Left lobe of liver (tissue), 2 donors: Measurements from ENCODE around the gene RYR2. TPM values are rescaled to one million over a fixed set of nuclear protein-coding genes. Genes with fewer than 3 reads are reported as not detected.

Experiments
- ATAC-seq: fragments of 200-7000 bp; cut with Tn5 transposase; one replicate; pipeline ENCODE4 v1.9.1; 2020; ENCODE audit warnings: mild to moderate bottlenecking, moderate library complexity
- DNase-seq: peaks from one replicate; pipeline ENCODE4 v3.0.0-alpha.2; 2020; ENCODE audit warnings: low spot score
- total RNA-seq: library from RNA; stranded (reverse); gene quantifications from one replicate; pipeline ENCODE4 v1.2.1, GENCODE V29; 2021
- donor health status: DM: no; HTN: no; CAD: no; lungs with moderate emphysema.
- donor health status: DM: no; HTN: yes; CAD: no.

The RYR2 gene
- total RNA-seq, 1 donor from 2014 or later = 0.03 TPM

- DNase-seq (no peak), ATAC-seq (no peak)
Observed at GRCh38 chr1:237610157-237610556, 568.2 kb downstream of the RYR2 start.

- DNase-seq = no peak
- no peak for ATAC-seq
Observed at GRCh38 chr1:237613984-237614383, 572.0 kb downstream of the RYR2 start.

GRCh38 chr1:237619553-237619952, 577.6 kb downstream of the RYR2 start:
- no peak for DNase-seq

DNA sequence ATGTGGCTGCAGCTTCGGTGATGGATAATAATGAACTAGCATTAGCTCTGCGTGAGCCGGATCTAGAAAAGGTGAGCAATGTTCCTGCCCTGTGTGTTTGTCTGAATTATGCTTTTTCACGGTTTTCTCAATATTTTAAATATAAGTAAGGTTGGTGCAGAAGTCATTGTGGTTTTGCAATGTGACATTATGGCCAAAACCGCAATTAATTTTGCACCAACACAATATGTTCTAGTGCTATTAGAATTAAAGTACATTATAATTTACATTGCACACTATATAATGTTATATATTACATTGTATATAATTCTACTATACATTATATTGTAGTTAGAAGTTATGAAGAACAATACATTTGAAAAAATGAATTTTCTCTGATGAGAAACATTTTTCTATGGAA, 592.9 kb downstream of the RYR2 start:
- ATAC-seq = no peak
- no peak for DNase-seq

More at GRCh38 chr1:237619553-237619952, 577.6 kb downstream of the RYR2 start:
- no peak for ATAC-seq

- ATAC-seq (no peak), DNase-seq (no peak)
Observed at GRCh38 chr1:237638555-237638954, 596.6 kb downstream of the RYR2 start.

- no peak for ATAC-seq
Observed at GRCh38 chr1:237640011-237640671, 598.2 kb downstream of the RYR2 start.

DNA sequence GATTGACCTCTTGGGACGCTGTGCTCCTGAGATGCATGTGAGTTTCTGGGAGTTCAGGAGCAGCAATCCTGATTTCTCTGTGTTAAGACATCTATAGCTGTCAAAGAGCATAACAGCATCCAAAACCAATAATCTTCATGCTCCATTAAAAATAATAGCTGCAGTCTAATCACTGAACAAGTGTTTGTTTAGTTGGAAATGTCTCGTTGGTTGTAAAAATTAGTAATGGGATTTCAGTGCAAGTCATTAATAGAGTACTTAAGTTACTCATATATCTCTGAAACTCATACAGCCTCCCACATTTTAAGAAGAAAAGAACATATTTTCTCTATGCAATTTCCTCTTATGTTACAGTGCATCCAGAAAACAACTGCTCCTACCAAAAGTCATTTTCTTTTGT, 599.0 kb downstream of the RYR2 start:
- no peak for DNase-seq
- no peak for ATAC-seq

More at GRCh38 chr1:237640011-237640671, 598.2 kb downstream of the RYR2 start:
- DNase-seq = no peak

GRCh38 chr1:237650809-237651208, 608.8 kb downstream of the RYR2 start:
- ATAC-seq (no peak), DNase-seq (no peak)

GRCh38 chr1:237655778-237656177, 613.8 kb downstream of the RYR2 start:
- ATAC-seq = no peak
- no peak for DNase-seq

- DNase-seq = no peak
- no peak for ATAC-seq
Observed at GRCh38 chr1:237664348-237664747, 622.4 kb downstream of the RYR2 start.

DNA sequence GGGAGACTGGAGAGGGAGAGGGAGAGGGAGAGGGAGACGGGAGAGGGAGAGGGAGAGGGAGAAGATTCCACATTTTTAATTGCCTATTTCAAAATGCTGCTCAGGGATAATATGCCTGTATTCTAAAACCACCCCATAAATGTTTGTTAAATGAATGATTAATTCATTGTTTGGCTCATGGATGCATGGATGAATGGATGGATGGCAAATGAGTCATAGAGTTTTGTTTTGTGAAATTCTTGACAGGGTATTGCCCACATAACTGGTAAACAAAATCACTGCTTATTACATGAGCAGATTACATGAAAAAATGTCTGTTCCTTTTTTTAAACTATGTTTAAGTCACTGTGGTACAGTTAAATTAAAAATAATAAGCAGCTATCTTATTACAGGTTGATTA, 628.3 kb downstream of the RYR2 start:
- DNase-seq = no peak
- no peak for ATAC-seq

- ATAC-seq (no peak), DNase-seq (no peak)
Observed at GRCh38 chr1:237671262-237671661, 629.3 kb downstream of the RYR2 start.

DNA sequence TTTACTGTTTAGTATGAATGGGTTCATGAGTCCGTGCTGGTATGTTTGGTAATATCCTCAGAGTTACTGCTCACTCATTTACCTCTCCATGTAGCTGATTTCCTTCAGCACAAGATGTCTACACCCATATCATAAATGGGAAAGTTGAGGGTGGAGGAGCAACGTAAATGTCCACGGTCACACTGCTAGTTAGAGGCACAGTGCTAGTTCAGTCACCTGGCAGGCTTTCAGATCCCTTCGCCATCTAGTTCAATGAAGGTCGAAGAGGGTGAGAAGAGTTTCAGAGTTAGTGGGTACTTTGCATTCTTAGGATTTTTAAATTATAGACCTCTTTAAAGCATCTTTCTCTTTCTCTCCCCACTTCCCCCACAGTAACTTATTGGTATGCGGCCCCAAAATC, 630.0 kb downstream of the RYR2 start:
- no peak for DNase-seq
- ATAC-seq = no peak

DNA sequence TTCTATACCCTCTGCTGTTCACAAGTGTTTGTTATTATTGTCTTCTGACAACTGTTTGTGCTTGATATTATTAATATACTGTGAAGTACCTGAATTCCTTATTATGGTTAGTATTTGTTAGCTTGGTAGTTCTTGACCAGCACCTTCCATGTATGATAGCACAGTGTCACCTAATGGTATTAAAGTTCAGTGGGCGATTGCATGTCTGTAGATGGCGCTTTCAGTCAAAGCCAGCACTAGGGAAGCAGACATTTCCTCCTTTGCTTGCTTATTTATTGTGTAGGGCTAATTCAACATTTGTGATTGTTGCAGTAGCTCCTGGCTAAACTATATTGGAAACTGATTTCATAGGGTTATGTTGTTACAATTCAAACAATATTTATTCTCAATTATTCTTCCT, 630.8 kb downstream of the RYR2 start:
- DNase-seq = no peak
- ATAC-seq = peak; percentile 68

GRCh38 chr1:237673631-237674030, 631.6 kb downstream of the RYR2 start:
- DNase-seq (no peak), ATAC-seq (no peak)

- DNase-seq (no peak), ATAC-seq (peak; percentile 80)
Observed at GRCh38 chr1:237677979-237678378, 636.0 kb downstream of the RYR2 start.

DNA sequence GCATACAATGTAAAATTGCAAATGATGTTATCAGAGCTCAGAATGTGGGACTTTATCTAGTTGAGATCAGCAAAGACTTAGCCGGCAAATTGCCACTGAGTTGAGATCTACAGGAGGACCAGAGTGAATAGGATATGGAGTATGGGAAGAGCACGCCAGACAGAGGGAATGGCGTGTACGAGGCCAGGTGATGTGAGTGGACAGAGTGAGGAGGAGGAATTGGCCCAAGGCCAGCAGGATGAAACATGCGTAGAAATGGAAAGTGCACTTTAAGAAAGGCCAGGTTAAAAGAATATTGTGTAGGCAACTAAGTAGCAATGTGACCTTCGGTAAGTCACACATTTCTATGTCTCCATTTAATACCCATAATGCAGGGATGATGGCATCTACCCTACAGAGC, 637.7 kb downstream of the RYR2 start:
- no peak for DNase-seq

DNA sequence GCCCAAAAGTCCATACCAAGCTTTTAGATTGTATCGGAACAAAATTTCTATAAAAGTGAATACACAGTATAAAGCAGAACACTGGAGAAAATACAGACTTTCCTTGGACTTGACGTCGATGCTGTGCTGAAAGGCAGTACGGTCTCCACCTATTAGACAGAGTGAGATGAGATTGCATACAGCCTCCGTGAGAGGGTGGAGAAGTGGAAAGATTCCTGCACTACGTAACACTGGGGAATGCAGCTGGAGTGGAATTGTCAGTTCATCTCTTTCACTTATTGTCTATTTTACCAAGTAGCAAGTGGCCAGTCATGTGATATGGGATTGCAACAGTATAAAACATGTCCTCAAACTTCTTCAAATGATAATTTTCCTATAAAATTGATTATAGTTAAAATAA, 639.2 kb downstream of the RYR2 start:
- DNase-seq (no peak), ATAC-seq (no peak)

More for the DNA sequence above, 637.7 kb downstream of the RYR2 start:
- ATAC-seq = no peak

DNA sequence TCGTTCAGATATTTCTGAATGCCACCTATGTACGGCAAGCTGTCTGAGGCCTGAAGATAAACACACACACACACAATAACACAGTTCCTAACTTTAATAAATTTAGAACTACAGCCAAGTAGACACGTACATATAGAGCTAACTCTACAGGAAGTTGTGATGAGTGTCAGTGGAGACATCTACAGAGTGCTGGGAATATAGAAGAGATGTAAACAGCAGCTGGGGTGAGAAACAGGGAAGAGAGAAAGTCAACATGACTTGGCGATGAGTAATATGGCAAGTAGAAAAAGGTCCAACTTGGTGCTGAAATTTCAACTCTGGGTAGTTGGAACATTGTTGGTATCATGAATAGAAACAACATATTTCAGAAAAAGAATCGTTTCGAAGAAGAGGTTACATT, 642.3 kb downstream of the RYR2 start:
- ATAC-seq (no peak), DNase-seq (no peak)

GRCh38 chr1:237685551-237685950, 643.6 kb downstream of the RYR2 start:
- DNase-seq = no peak
- no peak for ATAC-seq

DNA sequence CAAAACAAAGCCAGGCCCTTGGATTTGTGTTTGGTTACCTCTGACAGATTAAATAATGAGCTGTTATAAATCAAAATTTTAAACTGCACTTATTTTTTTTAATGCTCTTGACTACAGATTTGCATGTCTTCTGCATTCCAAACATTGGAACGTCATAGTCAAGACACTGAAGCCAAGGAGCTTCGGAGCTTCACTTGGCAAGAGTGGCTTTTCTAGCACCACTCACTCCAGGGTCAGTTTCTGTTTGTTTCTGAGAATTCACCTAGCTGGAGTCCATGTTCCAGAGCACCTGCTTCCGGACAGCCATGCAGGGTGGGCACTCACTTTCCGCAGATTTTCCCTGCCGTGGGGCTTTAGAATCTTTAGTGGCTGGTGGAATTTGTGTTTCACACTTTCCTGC, 645.8 kb downstream of the RYR2 start:
- ATAC-seq (no peak), DNase-seq (no peak)

DNA sequence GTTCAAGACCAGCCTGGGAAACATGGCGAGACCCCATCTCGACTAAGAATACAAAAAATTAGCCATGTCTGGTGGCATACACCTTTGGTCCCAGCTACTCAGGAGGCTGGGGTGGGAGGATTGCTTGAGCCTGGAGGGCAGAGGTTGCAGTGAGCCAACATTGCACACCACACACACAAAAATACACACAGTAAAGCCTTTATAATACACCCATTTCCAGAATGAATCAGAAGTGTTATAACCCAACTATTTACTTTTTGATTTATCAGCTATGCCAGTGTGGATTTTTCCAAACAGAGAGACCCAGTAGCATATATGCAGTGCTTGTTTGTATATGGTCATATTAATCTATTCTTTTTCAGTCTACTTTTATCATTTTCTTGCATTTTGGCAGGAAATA, 648.7 kb downstream of the RYR2 start:
- DNase-seq (no peak), ATAC-seq (no peak)

DNA sequence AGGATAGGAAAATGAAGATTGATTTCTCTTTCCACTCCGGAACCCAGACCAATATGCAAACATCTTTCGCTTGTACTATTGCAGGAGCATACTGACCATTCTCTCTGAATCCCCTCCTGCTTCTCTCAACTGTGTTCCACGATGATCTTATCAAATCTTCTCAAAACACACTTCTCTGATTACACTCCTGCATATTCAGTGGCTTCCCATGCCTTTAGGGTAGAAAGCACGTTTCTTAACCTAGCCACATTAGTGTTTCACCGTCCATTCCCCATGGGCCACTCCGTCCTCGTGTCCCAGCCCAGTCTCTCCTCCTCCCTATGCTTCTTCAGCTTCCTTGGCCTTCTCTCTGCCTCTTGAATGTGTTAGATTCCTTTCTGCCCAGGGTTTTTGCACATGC, 650.3 kb downstream of the RYR2 start:
- ATAC-seq = no peak
- DNase-seq = no peak
